Measurements from ENCODE around the gene KCNS3.

Gene KCNS3

GRCh38 chr2:17965196-17965595 lies 86.7 kb downstream of the KCNS3 start:
- H3K4me3 ChIP-seq (ENCODE audit: low read length, poor library complexity, severe bottlenecking): no peak overlapping the region
- peaks cover 10% of the 10 kb centered on the region for H3K4me1 ChIP-seq (ENCODE audit: insufficient read depth, low read length, poor library complexity, severe bottlenecking)
- H3K27me3 ChIP-seq (ENCODE audit: insufficient read depth, low read length, poor library complexity, severe bottlenecking): no peaks in the 10 kb centered on the region
- H3K79me2 ChIP-seq (ENCODE audit: insufficient read depth, low read length): no peaks in the 10 kb centered on the region
- no peak overlapping the region for H3K4me2 ChIP-seq (ENCODE audit: low read depth, low read length, poor library complexity, severe bottlenecking)
- no peaks in the 10 kb centered on the region for H3K9me2 ChIP-seq (replicated peaks; ENCODE audit: low read depth, low read length)
- no peak overlapping the region for H3K9ac ChIP-seq (ENCODE audit: low read depth, low read length, poor library complexity, severe bottlenecking)
- H3K36me3 ChIP-seq (ENCODE audit: insufficient read depth, low read length): no peaks in the 10 kb centered on the region
- TF ChIP-seq CTCF (conservative IDR thresholded peaks at IDR 0.05; ENCODE audit: low read length) (no peak), EZH2phosphoT487 (IDR thresholded peaks at IDR 0.05; ENCODE audit: borderline replicate concordance) (no peak)
- no peaks in the 10 kb centered on the region for H4K20me1 ChIP-seq (ENCODE audit: insufficient read depth, low read length, poor library complexity, severe bottlenecking)
- H3F3A ChIP-seq (ENCODE audit: low read depth): no peaks in the 10 kb centered on the region
- H2AFZ ChIP-seq (ENCODE audit: low read length): no peak overlapping the region
- no peaks in the 10 kb centered on the region for H3K9me3 ChIP-seq (ENCODE audit: insufficient read depth, low read depth, low read length)

GRCh38 chr2:17966798-17967197 lies 88.3 kb downstream of the KCNS3 start:
- H3K36me3 ChIP-seq (ENCODE audit: insufficient read depth, low read length): no peaks in the 10 kb centered on the region
- H3K27me3 ChIP-seq (ENCODE audit: insufficient read depth, low read length, poor library complexity, severe bottlenecking): no peaks in the 10 kb centered on the region
- no peak overlapping the region for H2AFZ ChIP-seq (ENCODE audit: low read length)
- H3K79me2 ChIP-seq (ENCODE audit: insufficient read depth, low read length): no peaks in the 10 kb centered on the region
- peaks cover 10% of the 10 kb centered on the region for H3K4me1 ChIP-seq (ENCODE audit: insufficient read depth, low read length, poor library complexity, severe bottlenecking)
- no peak for TF ChIP-seq EZH2phosphoT487 (IDR thresholded peaks at IDR 0.05; ENCODE audit: borderline replicate concordance)
- TF ChIP-seq CTCF (conservative IDR thresholded peaks at IDR 0.05; ENCODE audit: low read length): no peak
- H3F3A ChIP-seq (ENCODE audit: low read depth): no peaks in the 10 kb centered on the region
- H3K9ac ChIP-seq (ENCODE audit: low read depth, low read length, poor library complexity, severe bottlenecking): no peak overlapping the region
- H3K9me2 ChIP-seq (replicated peaks; ENCODE audit: low read depth, low read length): no peaks in the 10 kb centered on the region
- no peaks in the 10 kb centered on the region for H3K9me3 ChIP-seq (ENCODE audit: insufficient read depth, low read depth, low read length)
- no peaks in the 10 kb centered on the region for H4K20me1 ChIP-seq (ENCODE audit: insufficient read depth, low read length, poor library complexity, severe bottlenecking)
- H3K4me3 ChIP-seq (ENCODE audit: low read length, poor library complexity, severe bottlenecking): no peak overlapping the region
- H3K4me2 ChIP-seq (ENCODE audit: low read depth, low read length, poor library complexity, severe bottlenecking): peak overlapping the region; percentile 31

- H3K4me1 ChIP-seq (ENCODE audit: insufficient read depth, low read length, poor library complexity, severe bottlenecking): peaks cover 10% of the 10 kb centered on the region
- no peak overlapping the region for H3K4me3 ChIP-seq (ENCODE audit: low read length, poor library complexity, severe bottlenecking)
- H3K4me2 ChIP-seq (ENCODE audit: low read depth, low read length, poor library complexity, severe bottlenecking): no peak overlapping the region
- no peaks in the 10 kb centered on the region for H4K20me1 ChIP-seq (ENCODE audit: insufficient read depth, low read length, poor library complexity, severe bottlenecking)
- no peaks in the 10 kb centered on the region for H3K9me3 ChIP-seq (ENCODE audit: insufficient read depth, low read depth, low read length)
- H3K27me3 ChIP-seq (ENCODE audit: insufficient read depth, low read length, poor library complexity, severe bottlenecking): no peaks in the 10 kb centered on the region
- H3K79me2 ChIP-seq (ENCODE audit: insufficient read depth, low read length): no peaks in the 10 kb centered on the region
- no peaks in the 10 kb centered on the region for H3K36me3 ChIP-seq (ENCODE audit: insufficient read depth, low read length)
- no peak overlapping the region for H2AFZ ChIP-seq (ENCODE audit: low read length)
- H3K9ac ChIP-seq (ENCODE audit: low read depth, low read length, poor library complexity, severe bottlenecking): no peak overlapping the region
- H3K9me2 ChIP-seq (replicated peaks; ENCODE audit: low read depth, low read length): no peaks in the 10 kb centered on the region
- no peaks in the 10 kb centered on the region for H3F3A ChIP-seq (ENCODE audit: low read depth)
- TF ChIP-seq CTCF (conservative IDR thresholded peaks at IDR 0.05; ENCODE audit: low read length): no peak
These were observed 91.2 kb downstream of the KCNS3 start for GRCh38 chr2:17969661-17970060.

Data from Loucy (cell line).